Measurements from ENCODE around the gene CAMK1D. TPM values are rescaled to one million over a fixed set of nuclear protein-coding genes. Genes with fewer than 3 reads are reported as not detected.

Gene CAMK1D
- total RNA-seq, 4 donors from 2014 or later, result 8.8 to 17.8 (median 13.9) TPM

GRCh38 chr10:12541446-12542067, 192.2 kb downstream of the CAMK1D start:
- TF ChIP-seq CTCF (IDR thresholded peaks at IDR 0.05; ENCODE audit: low read depth), result no peak

GRCh38 chr10:12542133-12542670, 192.9 kb downstream of the CAMK1D start:
- no peak for TF ChIP-seq CTCF (IDR thresholded peaks at IDR 0.05; ENCODE audit: low read depth)

- TF ChIP-seq CTCF (IDR thresholded peaks at IDR 0.05; ENCODE audit: low read depth), result no peak
Observed at GRCh38 chr10:12543589-12543988, 194.2 kb downstream of the CAMK1D start.

- no peak for TF ChIP-seq CTCF (IDR thresholded peaks at IDR 0.05; ENCODE audit: low read depth)
Observed at GRCh38 chr10:12547301-12547771, 198.0 kb downstream of the CAMK1D start.

GRCh38 chr10:12549297-12549696, 199.9 kb downstream of the CAMK1D start:
- TF ChIP-seq CTCF (IDR thresholded peaks at IDR 0.05; ENCODE audit: low read depth), result no peak

GRCh38 chr10:12550994-12551393, 201.6 kb downstream of the CAMK1D start:
- no peak for TF ChIP-seq CTCF (IDR thresholded peaks at IDR 0.05; ENCODE audit: low read depth)

GRCh38 chr10:12556039-12556438, 206.7 kb downstream of the CAMK1D start:
- TF ChIP-seq CTCF (IDR thresholded peaks at IDR 0.05; ENCODE audit: low read depth), result no peak
